GM19455 (cell line): Measurements from ENCODE around the gene ITPK1.
A peak's percentile ranks its signal among the peaks of the same experiment; 100 is the strongest.

Experiments
- ATAC-seq: cut with Tn5 transposase; IDR thresholded peaks from one replicate; pipeline ENCODE4 v1.9.1; 2021; ENCODE audit not compliant: unreplicated experiment

ITPK1 gene

GRCh38 chr14:93045965-93046704 is 69.6 kb downstream of the ITPK1 start:
- no peak for ATAC-seq

- no peak for ATAC-seq
Measured at GRCh38 chr14:93045211-93045674, 70.5 kb downstream of the ITPK1 start.

- no peak for ATAC-seq
Measured at GRCh38 chr14:93044556-93044955, 71.2 kb downstream of the ITPK1 start.

- ATAC-seq, result no peak
Measured at GRCh38 chr14:93044121-93044520, 71.6 kb downstream of the ITPK1 start.

GRCh38 chr14:93042968-93043940 is 72.5 kb downstream of the ITPK1 start:
- ATAC-seq, result no peak

- ATAC-seq, result no peak
Measured at GRCh38 chr14:93041830-93042229, 73.9 kb downstream of the ITPK1 start.

GRCh38 chr14:93040982-93041381 is 74.7 kb downstream of the ITPK1 start:
- ATAC-seq, result no peak

GRCh38 chr14:93040443-93040842 is 75.3 kb downstream of the ITPK1 start:
- no peak for ATAC-seq

GRCh38 chr14:93039649-93040315 is 75.9 kb downstream of the ITPK1 start:
- ATAC-seq, result no peak

GRCh38 chr14:93037351-93037750 is 78.4 kb downstream of the ITPK1 start:
- no peak for ATAC-seq

- no peak for ATAC-seq
Measured at GRCh38 chr14:93036652-93037345, 78.9 kb downstream of the ITPK1 start.

GRCh38 chr14:93035917-93036651 is 79.6 kb downstream of the ITPK1 start:
- no peak for ATAC-seq

GRCh38 chr14:93035585-93035916 is 80.2 kb downstream of the ITPK1 start:
- ATAC-seq, result no peak

GRCh38 chr14:93034671-93034994 is 81.1 kb downstream of the ITPK1 start:
- no peak for ATAC-seq

- ATAC-seq, result peak; percentile 73
Measured at GRCh38 chr14:93033983-93034670, 81.6 kb downstream of the ITPK1 start.

GRCh38 chr14:93033084-93033982 is 82.4 kb downstream of the ITPK1 start:
- no peak for ATAC-seq

GRCh38 chr14:93032421-93032936 is 83.2 kb downstream of the ITPK1 start:
- no peak for ATAC-seq

- no peak for ATAC-seq
Measured at GRCh38 chr14:93031505-93032315, 84.0 kb downstream of the ITPK1 start.
